GM12864 (cell line): ENCODE measurements around the gene CASZ1.

Source experiments
- DNase-seq: peaks from one replicate; pipeline ENCODE4 v3.0.0-alpha.2; 2011; ENCODE audit warnings: low read depth
- H3K4me3 ChIP-seq: 2 replicates; pipeline ENCODE4 v1.5.1; 2011; ENCODE audit warnings: mild to moderate bottlenecking, low read depth, low read length, control low read depth
- TF ChIP-seq, protein P1 (sequence below): IDR thresholded peaks from 2 replicates; pipeline ENCODE4 v1.5.1; 2011; ENCODE audit warnings: low read depth, mild to moderate bottlenecking, moderate library complexity, low read length, control low read depth, inconsistent platforms; ENCODE audit errors: missing control alignments

The CASZ1 gene

DNA sequence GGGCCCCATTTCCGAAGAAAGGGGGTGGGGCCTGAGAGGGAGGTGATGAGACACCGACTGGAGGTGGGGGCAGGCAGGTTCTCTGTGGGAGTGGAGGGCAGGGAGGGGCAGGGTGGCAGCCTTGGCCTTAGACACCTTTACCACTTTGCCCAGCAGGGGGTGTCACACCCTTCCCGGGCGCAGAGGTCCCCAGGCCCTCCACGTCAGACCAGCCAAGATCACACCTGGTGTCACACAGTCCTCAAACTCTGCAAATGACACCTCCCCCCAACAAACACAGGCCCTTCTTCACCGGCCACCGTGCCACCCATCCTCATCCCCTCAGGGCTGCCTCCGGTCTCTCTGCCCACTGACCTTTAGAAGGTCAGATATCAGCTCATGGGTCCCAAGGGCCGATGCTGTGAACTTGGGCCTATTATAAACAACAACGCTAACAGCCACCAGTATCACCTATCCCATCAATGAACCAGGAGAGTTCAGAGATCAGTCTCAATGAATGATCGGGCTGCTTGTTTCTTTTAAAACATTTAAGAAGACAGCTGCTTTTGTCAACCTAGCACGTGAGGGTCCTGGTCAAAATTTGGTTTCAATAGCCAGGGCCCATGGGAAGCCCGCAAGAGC, 103.9 kb downstream of the CASZ1 start:
- no peak overlapping the region; the same call in 1 of the 2 replicates for H3K4me3 ChIP-seq
- TF ChIP-seq, protein P1, sequence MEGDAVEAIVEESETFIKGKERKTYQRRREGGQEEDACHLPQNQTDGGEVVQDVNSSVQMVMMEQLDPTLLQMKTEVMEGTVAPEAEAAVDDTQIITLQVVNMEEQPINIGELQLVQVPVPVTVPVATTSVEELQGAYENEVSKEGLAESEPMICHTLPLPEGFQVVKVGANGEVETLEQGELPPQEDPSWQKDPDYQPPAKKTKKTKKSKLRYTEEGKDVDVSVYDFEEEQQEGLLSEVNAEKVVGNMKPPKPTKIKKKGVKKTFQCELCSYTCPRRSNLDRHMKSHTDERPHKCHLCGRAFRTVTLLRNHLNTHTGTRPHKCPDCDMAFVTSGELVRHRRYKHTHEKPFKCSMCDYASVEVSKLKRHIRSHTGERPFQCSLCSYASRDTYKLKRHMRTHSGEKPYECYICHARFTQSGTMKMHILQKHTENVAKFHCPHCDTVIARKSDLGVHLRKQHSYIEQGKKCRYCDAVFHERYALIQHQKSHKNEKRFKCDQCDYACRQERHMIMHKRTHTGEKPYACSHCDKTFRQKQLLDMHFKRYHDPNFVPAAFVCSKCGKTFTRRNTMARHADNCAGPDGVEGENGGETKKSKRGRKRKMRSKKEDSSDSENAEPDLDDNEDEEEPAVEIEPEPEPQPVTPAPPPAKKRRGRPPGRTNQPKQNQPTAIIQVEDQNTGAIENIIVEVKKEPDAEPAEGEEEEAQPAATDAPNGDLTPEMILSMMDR: peak; percentile 78
- DNase-seq: peak; percentile 30

DNA sequence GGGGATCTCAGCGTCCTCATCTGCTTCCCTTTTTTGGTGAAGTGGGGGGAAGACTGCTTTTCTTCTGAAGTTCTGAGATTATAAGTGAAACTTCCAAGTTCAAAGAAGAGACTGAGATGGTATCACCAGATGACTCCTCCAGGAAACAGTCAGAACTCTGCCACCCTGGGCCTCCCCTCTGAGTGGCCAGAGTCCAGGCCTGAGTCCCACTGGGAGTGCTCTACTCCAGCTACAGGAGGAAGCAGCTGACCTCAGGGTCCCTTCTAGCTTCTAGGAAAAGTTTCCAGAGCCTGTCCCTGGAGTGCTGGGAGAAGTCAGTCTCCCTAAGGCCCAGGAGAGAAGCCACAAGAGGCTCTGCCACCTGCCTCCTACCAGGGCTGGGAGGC, 104.7 kb downstream of the CASZ1 start:
- no peak overlapping the region for H3K4me3 ChIP-seq
- no peak for DNase-seq
- TF ChIP-seq, protein P1: no peak

DNA sequence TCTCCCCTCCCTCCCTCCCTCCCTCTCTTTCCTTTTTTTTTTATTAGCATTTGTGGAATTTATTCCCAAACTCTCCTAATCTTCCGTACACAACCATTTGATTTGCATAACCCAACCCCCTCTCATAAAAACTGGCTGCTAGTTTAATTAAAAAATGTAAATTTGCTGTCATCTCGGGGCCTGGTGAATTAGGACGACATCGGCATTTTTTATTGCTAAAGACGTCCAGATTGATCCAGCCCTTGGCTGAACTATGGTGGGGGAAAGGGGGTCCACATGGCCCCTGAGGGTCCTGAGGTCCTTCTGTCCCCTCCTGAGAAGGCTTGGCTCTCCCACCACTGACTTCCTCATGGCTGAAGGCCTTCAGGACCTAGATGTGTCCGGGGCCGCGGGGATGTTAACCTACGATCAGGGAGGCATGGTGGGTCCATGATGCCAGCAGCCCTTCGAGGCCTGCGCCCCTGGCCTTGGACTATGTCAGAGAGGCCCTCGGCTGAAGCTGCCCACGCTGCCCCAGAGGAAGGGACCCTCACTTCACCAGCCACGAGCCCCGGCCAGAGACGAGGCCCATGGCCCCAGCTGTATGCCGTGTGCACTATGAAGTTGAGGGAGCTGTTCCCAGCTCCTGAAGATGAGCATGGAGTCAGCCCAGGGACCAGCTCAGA, 105.2 kb downstream of the CASZ1 start:
- TF ChIP-seq, protein P1: no peak
- no peak for DNase-seq
- no peak overlapping the region for H3K4me3 ChIP-seq

DNA sequence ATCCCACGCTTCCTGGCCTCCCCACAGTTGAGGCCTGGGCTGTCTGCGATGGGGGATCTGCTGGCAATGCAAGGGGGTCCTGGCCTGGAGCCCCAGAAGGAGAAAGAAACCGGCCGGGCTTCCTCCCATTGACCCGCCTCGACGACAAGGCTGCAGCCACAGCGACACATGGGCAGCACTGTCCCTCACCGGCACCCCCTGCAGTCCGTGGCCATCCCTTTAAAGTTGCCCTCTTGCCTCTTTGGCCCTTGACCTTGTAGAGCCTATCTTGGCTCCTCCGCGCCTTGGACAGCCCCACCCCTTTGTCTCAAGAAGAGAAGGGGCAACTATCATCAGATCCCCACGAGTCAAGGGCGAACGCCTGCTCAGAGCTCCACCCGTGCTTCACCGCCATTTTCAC, 106.0 kb downstream of the CASZ1 start:
- H3K4me3 ChIP-seq: no peak overlapping the region
- no peak for DNase-seq
- TF ChIP-seq, protein P1: no peak

DNA sequence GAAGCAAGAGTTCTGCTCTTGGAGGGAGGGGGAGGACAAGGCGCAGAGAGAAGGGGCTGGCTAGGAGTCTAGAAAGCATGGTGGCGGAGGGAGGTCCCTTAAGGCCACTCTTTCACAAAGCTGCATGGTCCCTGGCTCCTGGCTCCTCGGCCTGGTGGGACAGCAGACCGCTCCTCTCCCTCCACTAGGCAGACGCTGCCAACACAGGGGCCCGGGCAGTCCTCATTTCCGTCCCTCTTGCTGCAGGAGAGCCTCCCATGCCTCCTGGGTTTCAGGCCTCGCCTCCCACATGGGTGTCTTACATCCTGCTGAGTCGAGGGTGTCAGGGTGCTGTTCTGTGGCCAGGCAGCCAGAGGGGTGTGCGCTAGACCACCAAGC, 108.0 kb downstream of the CASZ1 start:
- TF ChIP-seq, protein P1: no peak
- H3K4me3 ChIP-seq: no peak overlapping the region
- no peak for DNase-seq

DNA sequence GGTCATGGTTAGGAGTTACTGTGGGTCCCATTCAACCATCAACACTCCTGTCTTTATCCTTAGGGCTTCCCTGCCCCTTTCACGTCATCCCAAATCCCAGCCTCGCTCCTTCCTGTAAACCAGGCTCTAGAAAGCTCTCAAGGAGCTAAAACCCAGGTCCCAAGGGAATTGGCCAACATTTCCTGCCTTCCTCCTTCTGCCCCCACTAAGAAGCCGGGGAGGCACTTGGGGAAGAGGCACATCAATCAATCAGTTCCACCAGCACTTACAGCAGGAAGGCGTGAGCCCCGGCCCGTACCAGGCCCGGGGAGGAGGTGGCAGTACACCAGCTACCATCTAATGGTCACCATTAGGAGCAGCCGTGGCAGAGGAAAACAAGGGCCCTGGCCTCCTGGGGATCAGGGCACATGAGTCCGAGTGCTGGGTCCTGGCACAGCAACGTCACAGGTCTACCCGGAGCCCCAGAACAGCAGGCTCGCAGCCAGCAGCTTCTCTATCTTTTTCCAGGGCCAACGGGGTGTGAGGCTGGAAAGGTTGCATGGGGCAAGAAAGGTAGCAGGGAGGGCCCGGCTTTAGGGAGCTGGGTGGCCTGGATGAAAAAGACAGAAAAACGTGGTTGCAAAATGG, 108.6 kb downstream of the CASZ1 start:
- no peak overlapping the region for H3K4me3 ChIP-seq
- TF ChIP-seq, protein P1: no peak
- no peak for DNase-seq
